SK-N-SH treated with all-trans-retinoic acid at 6 μM for 48 hours (cell line): ENCODE measurements around the gene APOF.

Experiments used
- BACH2 ChIP-seq: fragments of 250-450 bp; sonication (Bioruptor Pico); IDR thresholded peaks from 2 replicates; pipeline ENCODE4 v1.9.0; 2021; ENCODE audit warnings: mild to moderate bottlenecking, borderline replicate concordance
- CREB5 ChIP-seq: fragments of 250-450 bp; sonication (Bioruptor Pico); IDR thresholded peaks from 2 replicates; pipeline ENCODE4 v1.5.1; 2020; ENCODE audit warnings: low read depth, mild to moderate bottlenecking, moderate library complexity
- CSRNP3 ChIP-seq: fragments of 250-450 bp; sonication (Bioruptor Pico); IDR thresholded peaks from 2 replicates; pipeline ENCODE4 v1.5.1; 2021; ENCODE audit warnings: mild to moderate bottlenecking, moderate library complexity
- GLIS3 ChIP-seq: fragments of 250-450 bp; sonication (Bioruptor Pico); IDR thresholded peaks from 2 replicates; pipeline ENCODE4 v1.5.0; 2020; ENCODE audit warnings: mild to moderate bottlenecking, moderate library complexity
- PATZ1 ChIP-seq: fragments of 250-450 bp; sonication (Bioruptor Pico); IDR thresholded peaks from 2 replicates; pipeline ENCODE4 v1.8.0; 2020; ENCODE audit warnings: mild to moderate bottlenecking, moderate library complexity, borderline replicate concordance
- POU6F1 ChIP-seq: fragments of 250-450 bp; sonication (Bioruptor Pico); IDR thresholded peaks from 2 replicates; pipeline ENCODE4 v1.8.0; 2021; ENCODE audit warnings: low read depth, mild to moderate bottlenecking, moderate library complexity, borderline replicate concordance
- PPARA ChIP-seq: fragments of 250-450 bp; sonication (Bioruptor Pico); IDR thresholded peaks from 2 replicates; pipeline ENCODE4 v1.5.0; 2020; ENCODE audit warnings: mild to moderate bottlenecking, borderline replicate concordance
- SNAI2 ChIP-seq: fragments of 250-450 bp; sonication (Bioruptor Pico); IDR thresholded peaks from 2 replicates; pipeline ENCODE4 v1.5.0; 2020; ENCODE audit warnings: mild to moderate bottlenecking, moderate library complexity
- TCF4 ChIP-seq: fragments of 250-450 bp; sonication (Bioruptor Pico); IDR thresholded peaks from 2 replicates; pipeline ENCODE4 v1.8.0; 2021; ENCODE audit warnings: mild to moderate bottlenecking, moderate library complexity, borderline replicate concordance
- ZFP30 ChIP-seq: fragments of 450-650 bp; formaldehyde crosslinking; IDR thresholded peaks from 2 replicates; pipeline ENCODE4 v1.5.0; 2022; ENCODE audit warnings: mild to moderate bottlenecking, moderate library complexity
- ZNF565 ChIP-seq: fragments of 450-650 bp; formaldehyde crosslinking; conservative IDR thresholded peaks from 2 replicates; pipeline ENCODE4 v1.5.0; 2020; ENCODE audit warnings: low read depth, mild to moderate bottlenecking, moderate library complexity
- ZNF70 ChIP-seq: fragments of 450-650 bp; formaldehyde crosslinking; IDR thresholded peaks from 2 replicates; pipeline ENCODE4 v1.5.0; 2020; ENCODE audit warnings: mild to moderate bottlenecking, moderate library complexity
- ZNF8 ChIP-seq: fragments of 450-650 bp; formaldehyde crosslinking; IDR thresholded peaks from 2 replicates; pipeline ENCODE4 v1.5.0; 2020; ENCODE audit warnings: mild to moderate bottlenecking, moderate library complexity

- TF ChIP-seq TCF4 (CRISPR knock-in tag) (no peak), ZNF70 (no peak), CSRNP3 (CRISPR knock-in tag) (no peak), CREB5 (CRISPR knock-in tag) (no peak), POU6F1 (no peak), GLIS3 (no peak), BACH2 (CRISPR knock-in tag) (no peak), ZFP30 (no peak), ZNF565 (CRISPR knock-in tag) (no peak), PPARA (CRISPR knock-in tag) (no peak), PATZ1 (CRISPR knock-in tag) (no peak), SNAI2 (no peak), ZNF8 (CRISPR knock-in tag) (no peak)
These were observed 48.1 kb upstream of the APOF start for GRCh38 chr12:56410768-56411167.
